Middle frontal gyrus (tissue), 1 donor: Measurements from ENCODE around the gene PNMA8B.
"Not testable (repeated sequence)": the region's sequence is repeated elsewhere in the genome, so short reads cannot be mapped to it uniquely, and the experiment has no call there.

Experiments
- DNase-seq: peaks from one replicate; pipeline ENCODE4 v3.0.0-alpha.2; 2015; ENCODE audit warnings: low spot score; ENCODE audit errors: extremely low spot score

The PNMA8B gene

GRCh38 chr19:46495786-46496099 is at the start of gene PNMA8B:
TSS of gene PNMA8B (minus strand) at chr19:46495867. CDS start at chr19:46495465, 402 bp downstream.
- DNase-seq: peak; percentile 79

DNA sequence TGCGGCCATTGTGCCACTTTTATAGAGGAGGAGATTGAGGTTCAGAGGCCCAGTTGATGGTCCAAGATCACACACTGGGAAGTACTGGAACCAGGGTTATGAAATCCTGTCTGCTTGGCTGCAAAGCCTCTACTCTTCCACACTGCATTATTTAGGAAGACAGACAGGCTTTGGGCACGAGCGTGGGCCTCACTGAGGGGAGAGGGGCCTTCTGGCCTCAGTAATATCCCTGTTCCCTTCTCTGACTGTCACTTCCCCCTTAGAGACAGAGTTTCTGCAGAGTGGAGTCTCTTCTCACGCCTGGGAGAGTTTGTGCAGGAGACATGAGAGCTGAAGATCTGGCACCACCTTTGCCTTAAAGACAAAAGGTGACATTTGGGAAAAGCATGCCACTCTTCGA is 49.0 kb upstream of the PNMA8B start:
- no peak for DNase-seq

GRCh38 chr19:46542428-46543230 is 47.0 kb upstream of the PNMA8B start:
- DNase-seq: peak; percentile 86

DNA sequence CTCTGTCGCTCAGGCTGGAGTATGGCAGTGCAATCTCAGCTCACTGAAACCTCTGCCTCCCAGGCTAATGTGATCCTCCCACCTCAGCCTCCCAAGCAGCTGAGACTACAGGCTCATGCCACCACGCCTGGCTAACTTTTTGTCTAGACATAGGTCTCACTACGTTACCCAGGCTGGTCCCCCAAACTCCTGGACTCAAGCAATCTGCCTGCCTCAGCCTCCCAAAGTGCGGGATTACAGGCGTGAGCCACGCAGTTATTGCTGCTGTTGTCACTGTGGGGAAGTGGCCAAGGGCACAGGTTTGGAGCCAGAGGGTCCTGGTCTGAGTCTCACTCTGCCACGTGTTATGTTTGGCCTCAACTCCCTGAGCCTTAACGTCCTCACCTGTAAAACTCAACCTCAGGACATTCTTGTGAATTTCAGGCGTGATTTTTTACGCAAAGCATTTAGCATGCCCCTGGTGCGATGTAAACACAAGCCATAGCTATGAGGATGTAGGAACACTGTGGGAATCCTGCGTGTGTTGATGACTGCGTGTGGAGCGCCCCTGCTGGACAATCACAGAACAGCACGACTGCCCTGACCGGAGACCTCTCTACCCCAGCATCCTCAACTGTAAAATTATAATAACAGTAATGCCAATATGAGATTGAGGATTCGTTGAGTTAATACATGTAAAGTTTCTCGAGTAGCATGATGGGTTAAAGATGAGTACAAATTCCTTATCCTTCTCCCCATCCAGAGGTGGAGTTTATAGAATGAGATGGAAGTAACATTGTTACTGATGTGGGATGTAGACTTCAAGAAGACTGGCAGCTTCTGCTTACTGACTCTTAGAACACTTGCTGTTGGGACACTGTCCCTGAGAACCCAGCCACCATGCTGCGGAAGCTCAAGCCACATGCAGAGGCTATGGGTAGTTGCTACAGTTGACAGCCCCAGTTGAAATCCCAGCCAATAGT is 41.8 kb upstream of the PNMA8B start:
- DNase-seq: no peak

- no peak for DNase-seq
Measured at GRCh38 chr19:46536391-46536790, 40.7 kb upstream of the PNMA8B start.

DNA sequence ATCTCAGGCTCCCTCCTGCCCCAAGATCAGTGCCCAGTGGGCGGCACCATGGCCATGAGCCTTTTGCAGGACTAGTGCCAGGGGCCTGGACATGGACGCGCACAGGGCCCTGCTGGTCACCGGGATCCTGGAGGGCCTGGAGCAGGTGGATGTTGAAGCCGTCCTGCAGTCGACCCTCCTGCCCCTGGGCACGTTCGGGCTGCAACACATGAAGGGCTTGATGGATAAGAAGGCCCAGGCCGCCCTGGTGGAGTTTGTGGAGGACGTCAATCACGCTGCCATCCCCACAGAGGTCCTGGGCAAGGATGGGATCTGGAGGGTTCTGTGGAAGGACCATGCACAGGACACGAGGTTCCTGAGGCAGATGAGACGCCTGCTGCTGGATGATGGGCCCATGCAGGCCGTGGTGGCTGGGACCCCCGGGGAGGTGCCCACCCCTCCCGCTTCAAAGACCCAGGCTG is 38.0 kb upstream of the PNMA8B start:
- no peak for DNase-seq

- DNase-seq: no peak
Measured at GRCh38 chr19:46533078-46533620, 37.5 kb upstream of the PNMA8B start.

DNA sequence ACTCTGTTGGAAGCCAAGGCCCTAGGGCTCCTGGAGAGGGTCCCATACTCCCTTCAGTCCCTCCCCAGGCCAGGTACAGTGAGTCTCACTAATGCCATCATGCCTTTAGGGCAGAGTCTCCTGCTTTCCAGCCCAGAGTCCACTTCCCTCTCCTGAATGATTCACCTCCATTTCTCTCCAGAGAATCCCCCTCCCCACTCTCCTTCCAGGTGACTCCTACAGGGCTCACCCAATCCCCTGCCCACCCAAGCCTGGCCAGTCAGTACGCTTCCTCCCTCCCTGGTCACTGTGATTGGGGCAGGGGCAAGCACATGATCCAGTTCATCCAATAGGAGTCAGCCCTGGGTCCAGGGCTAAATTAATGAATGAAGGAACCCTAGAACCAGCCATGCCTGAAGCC is 35.0 kb upstream of the PNMA8B start:
- no peak for DNase-seq

- DNase-seq: peak; percentile 46
Measured at GRCh38 chr19:46529622-46530451, 34.2 kb upstream of the PNMA8B start.

- DNase-seq: no peak
Measured at GRCh38 chr19:46528601-46529590, 33.2 kb upstream of the PNMA8B start.

GRCh38 chr19:46526801-46527200 is 31.1 kb upstream of the PNMA8B start:
- not testable (repeated sequence) for DNase-seq

- DNase-seq: no peak
Measured at GRCh38 chr19:46524308-46524707, 28.6 kb upstream of the PNMA8B start.

DNA sequence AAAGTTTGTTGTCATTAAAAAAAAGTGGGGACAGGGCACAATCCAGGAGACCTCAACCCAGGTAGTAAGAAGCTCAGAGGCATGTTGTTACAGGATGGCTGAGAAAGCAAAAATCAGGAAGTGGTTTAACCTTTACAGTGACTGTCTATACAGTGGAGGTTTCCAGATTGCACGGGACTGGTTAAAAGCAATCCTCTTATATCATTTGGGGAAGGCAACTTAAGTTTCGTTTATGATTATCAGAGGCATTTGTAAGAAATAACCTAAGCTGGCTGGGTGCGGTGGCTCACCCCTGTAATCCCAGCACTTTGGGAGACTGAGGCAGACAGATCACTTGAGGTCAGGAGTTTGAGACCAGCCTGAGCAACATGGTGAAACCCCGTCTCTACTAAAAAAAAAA is 27.3 kb upstream of the PNMA8B start:
- DNase-seq: not testable (repeated sequence)

DNA sequence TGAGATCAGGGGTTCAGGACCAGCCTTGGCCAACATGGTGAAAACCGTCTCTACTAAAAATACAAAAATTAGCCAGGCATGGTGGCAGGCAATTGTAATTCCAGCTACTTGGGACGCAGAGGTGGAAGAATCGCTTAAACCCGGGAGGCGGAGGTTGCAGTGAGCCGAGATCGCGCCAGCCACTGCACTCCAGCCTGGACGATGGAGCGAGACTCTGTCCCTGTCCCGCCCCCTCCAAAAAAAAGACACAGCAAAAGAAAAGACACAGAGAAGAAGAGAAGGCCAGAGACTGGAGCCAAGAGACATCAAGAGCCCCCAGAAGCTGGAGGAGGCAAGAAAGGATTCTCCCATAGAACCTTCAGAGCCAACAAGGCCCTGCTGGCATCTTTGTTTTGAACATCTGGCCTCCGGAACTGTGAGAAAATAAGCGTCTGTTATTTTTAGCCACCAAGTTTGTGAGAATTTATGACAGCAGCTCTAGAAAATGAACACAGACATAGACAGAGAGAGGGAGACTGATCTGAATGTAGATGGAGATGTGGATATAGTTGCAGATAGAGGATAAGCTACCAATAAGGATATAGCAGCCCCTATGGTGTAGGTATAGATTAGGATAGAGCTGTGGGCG is 25.7 kb upstream of the PNMA8B start:
- no peak for DNase-seq

DNA sequence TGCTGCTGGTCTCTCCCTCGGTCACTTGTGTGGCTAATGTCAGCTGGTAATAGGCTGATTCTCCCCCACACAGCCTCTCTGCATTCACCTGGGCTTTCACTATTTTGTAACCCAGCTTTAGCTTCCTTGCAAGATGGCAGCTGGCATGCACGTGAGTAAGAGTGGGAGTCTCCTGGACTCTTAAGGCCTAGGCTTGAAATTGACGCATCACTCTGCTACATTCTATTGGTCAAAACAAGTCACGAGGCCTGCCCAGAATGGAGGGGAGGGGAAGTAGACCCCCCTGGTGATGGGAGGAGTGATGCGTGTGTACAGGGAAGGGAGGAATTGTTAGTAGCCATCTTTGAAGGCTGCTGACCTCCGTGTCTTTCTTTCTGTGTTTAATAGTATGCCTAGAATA is 24.9 kb upstream of the PNMA8B start:
- no peak for DNase-seq

GRCh38 chr19:46517471-46517870 is 21.8 kb upstream of the PNMA8B start:
- no peak for DNase-seq

DNA sequence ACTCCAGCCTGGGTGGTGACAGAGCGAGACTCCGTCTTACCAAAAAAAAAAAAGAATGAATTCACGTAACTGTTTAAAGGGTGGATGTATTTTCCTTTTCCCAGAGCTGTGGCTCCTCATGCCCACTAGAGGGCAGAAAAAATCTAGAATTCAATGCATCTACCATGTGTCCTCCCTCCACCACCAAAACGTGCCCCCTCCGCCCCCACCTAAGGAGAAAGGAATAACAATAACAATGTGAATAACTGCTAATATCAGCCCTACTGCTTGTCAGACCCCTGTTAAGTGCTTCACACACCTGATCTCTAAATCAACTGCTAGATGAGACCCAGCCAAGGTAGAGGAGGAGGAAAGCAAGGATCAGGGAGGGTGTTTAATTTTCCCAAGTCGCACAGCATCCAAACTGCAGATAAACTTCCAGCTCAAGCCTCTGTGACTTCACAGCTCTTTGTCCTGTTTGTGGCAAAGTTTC is 20.2 kb upstream of the PNMA8B start:
- DNase-seq: no peak

DNA sequence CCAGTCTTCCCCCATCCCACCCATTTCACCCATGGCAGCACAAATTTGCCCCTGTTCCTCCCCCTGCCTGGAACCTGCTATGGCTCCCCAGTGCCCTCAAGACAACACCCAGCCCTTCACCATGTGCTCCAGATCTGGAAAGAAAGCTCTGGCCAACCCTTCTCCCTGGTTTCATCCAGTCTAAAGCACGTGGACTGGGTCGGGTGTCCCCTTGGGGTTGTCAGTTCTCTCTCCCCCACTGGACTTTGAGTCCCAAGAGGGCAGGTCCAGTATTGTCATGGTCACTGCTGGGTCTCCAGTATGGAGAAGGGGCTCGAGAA is 19.6 kb upstream of the PNMA8B start:
- no peak for DNase-seq

DNA sequence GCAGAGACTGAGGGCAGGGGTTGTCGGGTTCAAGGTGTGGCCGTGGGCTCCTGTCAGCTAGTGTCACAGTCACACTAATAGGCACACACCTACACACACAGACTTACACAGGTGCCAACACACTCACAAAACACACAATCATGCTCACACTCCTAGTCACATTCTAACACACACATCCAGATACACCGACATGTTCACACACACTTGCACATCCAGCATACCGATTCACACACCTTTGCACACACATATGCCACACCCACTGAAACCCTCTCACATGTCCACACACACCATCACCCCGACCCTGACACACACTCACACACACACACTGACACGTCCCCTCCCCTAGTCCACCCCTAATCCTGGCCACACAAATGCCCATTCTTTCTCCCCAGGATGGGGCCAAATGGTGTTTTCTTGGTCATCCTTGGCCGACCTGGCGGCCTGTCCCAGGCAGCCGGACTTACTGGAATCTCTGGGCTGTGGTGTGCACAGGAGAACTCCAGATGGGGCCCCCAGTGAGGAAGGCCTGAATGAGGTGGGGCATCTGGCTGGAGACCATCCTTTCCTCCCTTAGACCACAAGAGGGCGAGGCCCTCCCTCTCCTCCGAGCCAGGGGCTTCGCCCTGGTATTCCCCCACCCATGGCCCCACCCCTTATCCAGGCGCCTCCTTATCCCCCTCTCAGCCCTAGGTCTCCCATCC is 19.1 kb upstream of the PNMA8B start:
- DNase-seq: no peak
